Measurements from ENCODE around the gene ADIPOR2. TPM values are rescaled to one million over a fixed set of nuclear protein-coding genes. Genes with fewer than 3 reads are reported as not detected.

ADIPOR2 gene
- total RNA-seq, 1 donor from 2014 or later = 54.0 TPM

GRCh38 chr12:1805441-1806081, 114.7 kb downstream of the ADIPOR2 start:
- no peaks in the 10 kb centered on the region for H3K27me3 ChIP-seq
- TF ChIP-seq POLR2A (IDR thresholded peaks at IDR 0.05) = no peak
- no peak for TF ChIP-seq POLR2AphosphoS5 (IDR thresholded peaks at IDR 0.05; ENCODE audit: insufficient read depth in 1 of 2, low read depth in 1 of 2)
- no peak for TF ChIP-seq CTCF (IDR thresholded peaks at IDR 0.05)
- H3K4me3 ChIP-seq = no peak overlapping the region
- DNase-seq (ENCODE audit: extremely low spot score in 2 of 2) = no peak
- H3K36me3 ChIP-seq = no peaks in the 10 kb centered on the region
- H3K4me1 ChIP-seq = no peaks in the 10 kb centered on the region
- intact Hi-C loops (cut with DNase I) = loop anchor here (5.0 kb wide), 1 partner anchor 127 kb away; no protein-coding TSS in a partner anchor
- H3K27ac ChIP-seq = no peak overlapping the region
- H3K9me3 ChIP-seq = no peaks in the 10 kb centered on the region

- TF ChIP-seq POLR2AphosphoS5 (IDR thresholded peaks at IDR 0.05; ENCODE audit: insufficient read depth in 1 of 2, low read depth in 1 of 2) = no peak
- no peak for TF ChIP-seq CTCF (IDR thresholded peaks at IDR 0.05)
- no peak for TF ChIP-seq POLR2A (IDR thresholded peaks at IDR 0.05)
- Histone ChIP-seq H3K36me3 (no peaks in the 10 kb centered on the region), H3K4me1 (no peaks in the 10 kb centered on the region), H3K27me3 (no peaks in the 10 kb centered on the region), H3K9me3 (no peaks in the 10 kb centered on the region), H3K4me3 (no peak overlapping the region), H3K27ac (no peak overlapping the region)
- intact Hi-C loops (cut with DNase I) = loop anchor here (5.0 kb wide), 1 partner anchor 126 kb away; no protein-coding TSS in a partner anchor
- DNase-seq (ENCODE audit: extremely low spot score in 2 of 2) = no peak
Measured at GRCh38 chr12:1806301-1807086, 115.6 kb downstream of the ADIPOR2 start.

GRCh38 chr12:1807087-1807860, 116.4 kb downstream of the ADIPOR2 start:
- TF ChIP-seq POLR2A (IDR thresholded peaks at IDR 0.05) (no peak), POLR2AphosphoS5 (IDR thresholded peaks at IDR 0.05; ENCODE audit: insufficient read depth in 1 of 2, low read depth in 1 of 2) (no peak), CTCF (IDR thresholded peaks at IDR 0.05) (no peak)
- Histone ChIP-seq H3K27ac (no peak overlapping the region), H3K9me3 (no peaks in the 10 kb centered on the region), H3K36me3 (no peaks in the 10 kb centered on the region), H3K4me3 (no peak overlapping the region), H3K4me1 (no peaks in the 10 kb centered on the region), H3K27me3 (no peaks in the 10 kb centered on the region)
- intact Hi-C loops (cut with DNase I) = loop anchor here (5.0 kb wide), 1 partner anchor 125 kb away; no protein-coding TSS in a partner anchor
- DNase-seq (ENCODE audit: extremely low spot score in 2 of 2) = no peak

GRCh38 chr12:1808036-1808797, 117.3 kb downstream of the ADIPOR2 start:
- TF ChIP-seq POLR2A (IDR thresholded peaks at IDR 0.05) = no peak
- TF ChIP-seq POLR2AphosphoS5 (IDR thresholded peaks at IDR 0.05; ENCODE audit: insufficient read depth in 1 of 2, low read depth in 1 of 2) = no peak
- no peak for TF ChIP-seq CTCF (IDR thresholded peaks at IDR 0.05)
- Histone ChIP-seq H3K4me3 (no peak overlapping the region), H3K9me3 (no peaks in the 10 kb centered on the region), H3K27me3 (no peaks in the 10 kb centered on the region), H3K4me1 (no peaks in the 10 kb centered on the region), H3K36me3 (no peaks in the 10 kb centered on the region), H3K27ac (no peak overlapping the region)
- DNase-seq (ENCODE audit: extremely low spot score in 2 of 2) = no peak
- intact Hi-C loops (cut with DNase I) = loop anchor here (5.0 kb wide), 1 partner anchor 124 kb away; no protein-coding TSS in a partner anchor
